IMR-90 (cell line): ENCODE measurements around the gene BMP8A. TPM values are rescaled to one million over a fixed set of nuclear protein-coding genes. Genes with fewer than 3 reads are reported as not detected.

Source experiments
- ATAC-seq: fragments of 200-7000 bp; cut with Tn5 transposase; 2 replicates; pipeline ENCODE4 v1.9.1; 2020; ENCODE audit warnings: low read depth, mild to moderate bottlenecking, moderate library complexity
- BruUV-seq: library from RNA; stranded (reverse); fragments of 400-500 nt; replicated peaks from 2 replicates; lab custom pipeline; 2021; lab: Mats Ljungman, UMichigan
- CTCF ChIA-PET: fragments of 300-600 bp; formaldehyde crosslinking; extraction: SDS; loops from one replicate; lab custom pipeline; 2021; ENCODE audit warnings: antibody characterized with exemption; lab: Yijun Ruan, JAX
- POLR2A ChIA-PET: fragments of 300-600 bp; sonication (Branson Sonifier 250); formaldehyde crosslinking; loops from one replicate; lab custom pipeline; 2022; ENCODE audit warnings: antibody characterized with exemption; ENCODE audit not compliant: unreplicated experiment; lab: Charles Lee
- DNase-seq: peaks from one replicate; pipeline ENCODE4 v3.0.0; 2013
- H2AFZ ChIP-seq: replicated peaks from 2 replicates; pipeline ENCODE3; 2013; ENCODE audit warnings: low read length, mild to moderate bottlenecking; ENCODE audit not compliant: poor library complexity
- H2AK5ac ChIP-seq: 2 replicates; pipeline ENCODE4 v1.6.1; 2013; ENCODE audit warnings: low read depth, low read length, inconsistent platforms
- H2AK9ac ChIP-seq: replicated peaks from 2 replicates; pipeline ENCODE3; 2013; ENCODE audit warnings: mild to moderate bottlenecking, low read depth, low read length, moderate library complexity; ENCODE audit not compliant: poor library complexity
- H2BK120ac ChIP-seq: 2 replicates; pipeline ENCODE4 v1.6.1; 2013; ENCODE audit warnings: low read depth, low read length, inconsistent platforms
- H2BK15ac ChIP-seq: 3 replicates; pipeline ENCODE4 v1.6.1; 2013; ENCODE audit warnings: low read depth, low read length, inconsistent platforms
- H2BK20ac ChIP-seq: 2 replicates; pipeline ENCODE4 v1.6.1; 2013; ENCODE audit warnings: low read depth, mild to moderate bottlenecking, inconsistent platforms, low read length, moderate library complexity
- H2BK5ac ChIP-seq: 2 replicates; pipeline ENCODE4 v1.6.1; 2013; ENCODE audit warnings: mild to moderate bottlenecking, low read depth, low read length, inconsistent platforms; ENCODE audit not compliant: poor library complexity, severe bottlenecking
- H3K14ac ChIP-seq: replicated peaks from 2 replicates; pipeline ENCODE4 v1.6.1; 2013; ENCODE audit warnings: low read depth, low read length, inconsistent platforms
- H3K18ac ChIP-seq: 2 replicates; pipeline ENCODE4 v1.6.1; 2013; ENCODE audit warnings: low read depth, low read length, control low read depth
- H3K23ac ChIP-seq: 2 replicates; pipeline ENCODE4 v1.6.1; 2013; ENCODE audit warnings: low read depth, low read length, inconsistent platforms
- H3K27ac ChIP-seq: 2 replicates; pipeline ENCODE4 v1.5.1; 2013; ENCODE audit warnings: mild to moderate bottlenecking, control low read depth, low read length; ENCODE audit not compliant: insufficient read depth
- H3K27me3 ChIP-seq: 2 replicates; pipeline ENCODE4 v1.6.1; 2013; ENCODE audit warnings: low read length; ENCODE audit not compliant: control insufficient read depth, insufficient read depth
- H3K36me3 ChIP-seq: 2 replicates; pipeline ENCODE4 v1.6.1; 2013; ENCODE audit warnings: low read length, mixed read lengths; ENCODE audit not compliant: control insufficient read depth, insufficient read depth
- H3K4ac ChIP-seq: 2 replicates; pipeline ENCODE4 v1.6.1; 2013; ENCODE audit warnings: low read depth, low read length, inconsistent platforms
- H3K4me1 ChIP-seq: 2 replicates; pipeline ENCODE4 v1.6.1; 2013; ENCODE audit warnings: low read length, mixed read lengths; ENCODE audit not compliant: control insufficient read depth, insufficient read depth
- H3K4me2 ChIP-seq: 2 replicates; pipeline ENCODE4 v1.6.1; 2013; ENCODE audit warnings: low read depth, mild to moderate bottlenecking, control low read depth, low read length, moderate library complexity
- H3K4me3 ChIP-seq: 2 replicates; pipeline ENCODE4 v1.5.1; 2013; ENCODE audit warnings: low read depth, mild to moderate bottlenecking, control low read depth, low read length, moderate library complexity; ENCODE audit not compliant: insufficient read depth
- H3K56ac ChIP-seq: 2 replicates; pipeline ENCODE4 v1.6.1; 2013; ENCODE audit warnings: low read length, inconsistent platforms; ENCODE audit not compliant: insufficient read depth; ENCODE audit errors: extremely low read depth
- H3K79me1 ChIP-seq, 2 experiments: 2 replicates each; pipeline ENCODE4 v1.6.1; 2013; ENCODE audit warnings: low read length in 2 of 2, inconsistent platforms in 1 of 2, low read depth in 1 of 2
- H3K9ac ChIP-seq: 2 replicates; pipeline ENCODE4 v1.6.1; 2013; ENCODE audit warnings: low read depth, low read length, control low read depth
- H3K9me1 ChIP-seq: 2 replicates; pipeline ENCODE4 v1.6.1; 2013; ENCODE audit warnings: low read length, inconsistent platforms; ENCODE audit not compliant: insufficient read depth
- H3K9me3 ChIP-seq: 2 replicates; pipeline ENCODE4 v1.6.1; 2013; ENCODE audit warnings: low read length; ENCODE audit not compliant: control insufficient read depth, insufficient read depth
- H4K20me1 ChIP-seq: 2 replicates; pipeline ENCODE4 v1.6.1; 2013; ENCODE audit warnings: low read length, inconsistent platforms; ENCODE audit not compliant: insufficient read depth
- H4K5ac ChIP-seq: 2 replicates; pipeline ENCODE4 v1.6.1; 2013; ENCODE audit warnings: mild to moderate bottlenecking, low read depth, low read length, control low read depth
- H4K8ac ChIP-seq, 2 experiments: 2 replicates each; pipeline ENCODE4 v1.6.1; 2013; ENCODE audit warnings: low read depth in 2 of 2, low read length in 2 of 2, control low read depth in 1 of 2, inconsistent platforms in 1 of 2
- H4K91ac ChIP-seq: 2 replicates; pipeline ENCODE4 v1.6.1; 2013; ENCODE audit warnings: low read depth, low read length, inconsistent platforms; ENCODE audit not compliant: insufficient read depth
- BHLHE40 ChIP-seq: fragments of 150-350 bp; IDR thresholded peaks from 2 replicates; pipeline ENCODE4 v1.6.1; 2016; ENCODE audit warnings: mild to moderate bottlenecking, low read depth, low read length
- CEBPB ChIP-seq: IDR thresholded peaks from 2 replicates; pipeline ENCODE4 v1.6.1; 2012; ENCODE audit warnings: low read depth, low read length, improper control_type of control experiment
- CHD1 ChIP-seq: IDR thresholded peaks from 2 replicates; pipeline ENCODE4 v1.6.1; 2012; ENCODE audit warnings: low read depth, low read length, improper control_type of control experiment
- CTCF ChIP-seq: conservative IDR thresholded peaks from 2 replicates; pipeline ENCODE4 v1.5.1; 2012; ENCODE audit warnings: mild to moderate bottlenecking, low read depth, low read length, improper control_type of control experiment
- FOS ChIP-seq: fragments of 150-350 bp; IDR thresholded peaks from 2 replicates; pipeline ENCODE4 v1.6.1; 2016; ENCODE audit warnings: low read depth, low read length
- MAFK ChIP-seq: IDR thresholded peaks from 2 replicates; pipeline ENCODE4 v1.6.1; 2012; ENCODE audit warnings: low read depth, low read length, improper control_type of control experiment
- MAZ ChIP-seq: IDR thresholded peaks from 2 replicates; pipeline ENCODE4 v1.6.1; 2012; ENCODE audit warnings: low read depth, mild to moderate bottlenecking, low read length, improper control_type of control experiment, moderate library complexity, borderline replicate concordance
- MXI1 ChIP-seq: IDR thresholded peaks from 2 replicates; pipeline ENCODE4 v1.6.1; 2012; ENCODE audit warnings: low read depth, mild to moderate bottlenecking, low read length, moderate library complexity, borderline replicate concordance
- NFE2L2 ChIP-seq: fragments of 150-350 bp; IDR thresholded peaks from 2 replicates; pipeline ENCODE4 v1.6.1; 2016; ENCODE audit warnings: low read depth, mild to moderate bottlenecking, low read length
- POLR2A ChIP-seq: IDR thresholded peaks from 2 replicates; pipeline ENCODE4 v1.6.1; 2012; ENCODE audit warnings: mild to moderate bottlenecking, low read depth, low read length
- RAD21 ChIP-seq: IDR thresholded peaks from 2 replicates; pipeline ENCODE4 v1.6.1; 2012; ENCODE audit warnings: low read length, improper control_type of control experiment
- RCOR1 ChIP-seq: IDR thresholded peaks from 2 replicates; pipeline ENCODE4 v1.6.1; 2012; ENCODE audit warnings: mild to moderate bottlenecking, low read length, improper control_type of control experiment; ENCODE audit not compliant: insufficient replicate concordance
- RFX5 ChIP-seq: IDR thresholded peaks from 2 replicates; pipeline ENCODE4 v1.8.0; 2012; ENCODE audit warnings: low read depth, mild to moderate bottlenecking, low read length, moderate library complexity
- SMC3 ChIP-seq: fragments of 150-350 bp; IDR thresholded peaks from 2 replicates; pipeline ENCODE4 v1.6.1; 2016; ENCODE audit warnings: low read depth, mild to moderate bottlenecking, antibody characterized with exemption, low read length, moderate library complexity
- USF2 ChIP-seq: fragments of 150-350 bp; IDR thresholded peaks from 2 replicates; pipeline ENCODE4 v1.6.1; 2017; ENCODE audit warnings: mild to moderate bottlenecking, antibody characterized with exemption, low read length, low read depth
- WGBS, 2 experiments: methylation state at CpG; one replicate each; pipeline versions ENCODE4 v1.1.5 to v1.1.7; 2013; ENCODE audit warnings: missing lambda C conversion rate in 2 of 2; ENCODE audit not compliant: insufficient read length in 1 of 2; ENCODE audit errors: extremely low coverage in 2 of 2; 5-methylcytosine and 5-hydroxymethylcytosine counted together
- dilution Hi-C: fragments of 300-500 bp; cut with HindIII; formaldehyde crosslinking; loops from one replicate; pipeline ENCODE4 v1.14.3; 2018; ENCODE audit warnings: low sequenced_read_pairs; ENCODE audit not compliant: unreplicated experiment
- in situ Hi-C: fragments of 300-500 bp; cut with MboI; formaldehyde crosslinking; loops from 3 replicates; pipeline ENCODE4 v1.14.3; 2019; ENCODE audit warnings: low sequenced_read_pairs, inconsistent platforms, mixed read lengths
- intact Hi-C: fragments of 100-400 bp; cut with micrococcal nuclease; formaldehyde crosslinking; loops from 2 replicates; pipeline ENCODE4 v1.10.0; 2022
- polyA plus RNA-seq, 3 experiments: library from polyadenylated mRNA; depleted of rRNA; stranded (reverse); fragments of >200 nt; gene quantifications; 2 replicates each; pipeline ENCODE4 v1.2.3, GENCODE V29; 2012; ENCODE audit warnings: low replicate concordance in 1 of 3
- total RNA-seq: library from RNA; depleted of rRNA; stranded (reverse); fragments of >200 nt; gene quantifications from 2 replicates; pipeline ENCODE4 v1.2.3, GENCODE V29; 2012
- TF ChIP-seq, protein P1 (sequence below): fragments of 150-350 bp; IDR thresholded peaks from 2 replicates; pipeline ENCODE4 v1.6.1; 2016; ENCODE audit warnings: low read depth, mild to moderate bottlenecking, low read length, moderate library complexity, borderline replicate concordance

The BMP8A gene
- total and polyA plus RNA-seq, 2 of the 4 experiments (the other 2 are of a cell fraction), result not detected

GRCh38 chr1:39469150-39469549, 22.3 kb upstream of the BMP8A start:
- H3K9ac ChIP-seq, result no peak overlapping the region
- no peak overlapping the region for H2BK15ac ChIP-seq
- H4K91ac ChIP-seq, result no peak overlapping the region
- ChIA-PET POLR2A (no interaction called here), CTCF (no interaction called here)
- peaks cover 11% of the 10 kb centered on the region for H3K9me1 ChIP-seq
- peaks cover 4% of the 10 kb centered on the region for H3K4me1 ChIP-seq
- peaks cover 7% of the 10 kb centered on the region; the same call in 1 of the 2 replicates for H4K20me1 ChIP-seq
- no TSS peak for BruUV-seq
- no peak overlapping the region; a peak in 1 of 4 replicates for H4K8ac ChIP-seq
- H3K18ac ChIP-seq, result no peak overlapping the region
- H3K36me3 ChIP-seq, result peaks cover 54% of the 10 kb centered on the region
- no peak for DNase-seq
- H2BK120ac ChIP-seq, result no peak overlapping the region
- H3K27me3 ChIP-seq, result no peaks in the 10 kb centered on the region
- H2AFZ ChIP-seq, result no peak overlapping the region
- no peak overlapping the region for H3K4ac ChIP-seq
- no peak overlapping the region for H3K4me3 ChIP-seq
- H2AK5ac ChIP-seq, result no peak overlapping the region
- no peak for ATAC-seq
- in situ Hi-C loops (no loop called here), dilution Hi-C loops (loop anchor here (25.0 kb wide), 1 partner anchor 107 kb away; no protein-coding TSS in a partner anchor), intact Hi-C loops (no loop called here)
- 63% methylated on average over 1 of the region's 3 CpGs; no CpG with 5 or more reads in 1 of the 2 experiments for WGBS, 2 experiments
- TF ChIP-seq MAFK (no peak), POLR2A (no peak), NFE2L2 (no peak), BHLHE40 (no peak), MAZ (no peak), CTCF (no peak), CEBPB (no peak), USF2 (no peak), MXI1 (no peak), RFX5 (no peak), RCOR1 (no peak), RAD21 (no peak), CHD1 (no peak), FOS (no peak), SMC3 (no peak)
- TF ChIP-seq, protein P1, sequence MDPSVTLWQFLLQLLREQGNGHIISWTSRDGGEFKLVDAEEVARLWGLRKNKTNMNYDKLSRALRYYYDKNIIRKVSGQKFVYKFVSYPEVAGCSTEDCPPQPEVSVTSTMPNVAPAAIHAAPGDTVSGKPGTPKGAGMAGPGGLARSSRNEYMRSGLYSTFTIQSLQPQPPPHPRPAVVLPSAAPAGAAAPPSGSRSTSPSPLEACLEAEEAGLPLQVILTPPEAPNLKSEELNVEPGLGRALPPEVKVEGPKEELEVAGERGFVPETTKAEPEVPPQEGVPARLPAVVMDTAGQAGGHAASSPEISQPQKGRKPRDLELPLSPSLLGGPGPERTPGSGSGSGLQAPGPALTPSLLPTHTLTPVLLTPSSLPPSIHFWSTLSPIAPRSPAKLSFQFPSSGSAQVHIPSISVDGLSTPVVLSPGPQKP, result no peak
- H3K9me3 ChIP-seq, result no peaks in the 10 kb centered on the region
- H3K23ac ChIP-seq, result no peak overlapping the region
- no peak overlapping the region for H3K14ac ChIP-seq
- no peak overlapping the region for H2BK5ac ChIP-seq
- H3K79me1 ChIP-seq, result peaks cover 27 to 58% of the 10 kb centered on the region in 2 experiments; a peak in 3 of 4 replicates
- H3K56ac ChIP-seq, result no peak overlapping the region
- no peak overlapping the region for H3K27ac ChIP-seq
- H4K5ac ChIP-seq, result no peak overlapping the region
- no peak overlapping the region for H3K4me2 ChIP-seq
- no peak overlapping the region for H2BK20ac ChIP-seq
- no peak overlapping the region for H2AK9ac ChIP-seq
